Activated naive CD8-positive, alpha-beta T cell treated with anti-CD3 and anti-CD28 coated beads, Interleukin-2, amount 10 ng/mL, durations not matched to agents 7 days and 5 days (primary cell): ENCODE data around the gene MRPL42. TPM values are rescaled to one million over a fixed set of nuclear protein-coding genes. Genes with fewer than 3 reads are reported as not detected.
A peak's percentile ranks its signal among the peaks of the same experiment; 100 is the strongest.
"Not testable (repeated sequence)": the region's sequence is repeated elsewhere in the genome, so short reads cannot be mapped to it uniquely, and the experiment has no call there.

Experiments used
- ATAC-seq: fragments of 150-1000 bp; cut with Tn5 transposase; one replicate; pipeline ENCODE4 v1.10.0; 2021; ENCODE audit warnings: low read depth, moderate library complexity
- POLR2A ChIA-PET: fragments of 350-600 bp; sonication (Branson Sonifier 250); formaldehyde crosslinking; loops from one replicate; lab custom pipeline; 2021; ENCODE audit warnings: antibody characterized with exemption; lab: Charles Lee
- DNase-seq: peaks from one replicate; pipeline ENCODE4 v3.0.0; 2021
- H3K27ac Mint-ChIP-seq: one replicate; pipeline ENCODE4 v1.8.0; 2022; ENCODE audit warnings: mild to moderate bottlenecking, mixed read lengths
- H3K27me3 Mint-ChIP-seq: one replicate; pipeline ENCODE4 v1.8.0; 2022; ENCODE audit warnings: mild to moderate bottlenecking, moderate library complexity, mixed read lengths
- H3K36me3 Mint-ChIP-seq: one replicate; pipeline ENCODE4 v1.8.0; 2021; ENCODE audit warnings: mild to moderate bottlenecking, mixed read lengths
- H3K4me1 Mint-ChIP-seq: one replicate; pipeline ENCODE4 v1.8.0; 2021; ENCODE audit warnings: mixed read lengths
- H3K4me3 Mint-ChIP-seq: one replicate; pipeline ENCODE4 v1.8.0; 2022; ENCODE audit warnings: mild to moderate bottlenecking, moderate library complexity, mixed read lengths
- H3K9me3 Mint-ChIP-seq: one replicate; pipeline ENCODE4 v1.8.0; 2021; ENCODE audit warnings: mixed read lengths
- total RNA-seq, 2 experiments: library from RNA; stranded (reverse); gene quantifications; one replicate each; pipeline ENCODE4 v1.2.3, GENCODE V29; 2021

MRPL42 gene
- total RNA-seq, 2 experiments from 2014 or later = 47.4 to 50.2 TPM

GRCh38 chr12:93492808-93493207 is 25.5 kb downstream of the MRPL42 start:
- H3K27me3 Mint-ChIP-seq, H3K4me3 Mint-ChIP-seq, H3K9me3 Mint-ChIP-seq, H3K27ac Mint-ChIP-seq, DNase-seq, POLR2A ChIA-PET, ATAC-seq: not testable (repeated sequence)
- H3K36me3 Mint-ChIP-seq = peaks cover 41% of the 10 kb centered on the region
- peaks cover 12% of the 10 kb centered on the region for H3K4me1 Mint-ChIP-seq

GRCh38 chr12:93494096-93494495 is 26.8 kb downstream of the MRPL42 start:
- POLR2A ChIA-PET = no interaction called here
- no peak overlapping the region for H3K27ac Mint-ChIP-seq

GRCh38 chr12:93497456-93497855 is 30.1 kb downstream of the MRPL42 start:
- no peaks in the 10 kb centered on the region for H3K27me3 Mint-ChIP-seq
- H3K4me1 Mint-ChIP-seq = peaks cover 15% of the 10 kb centered on the region
- POLR2A ChIA-PET = no interaction called here
- H3K9me3 Mint-ChIP-seq = peaks cover 2% of the 10 kb centered on the region
- ATAC-seq (no peak), DNase-seq (no peak)
- peaks cover 29% of the 10 kb centered on the region for H3K36me3 Mint-ChIP-seq
- peak overlapping the region; percentile 56 for H3K27ac Mint-ChIP-seq
- H3K4me3 Mint-ChIP-seq = no peak overlapping the region

More at GRCh38 chr12:93494096-93494495, 26.8 kb downstream of the MRPL42 start:
- Mint-ChIP-seq H3K9me3 (peaks cover 2% of the 10 kb centered on the region), H3K4me3 (no peak overlapping the region), H3K27me3 (no peaks in the 10 kb centered on the region), H3K4me1 (peaks cover 12% of the 10 kb centered on the region), H3K36me3 (peaks cover 39% of the 10 kb centered on the region)
- no peak for ATAC-seq
- no peak for DNase-seq

- H3K27ac Mint-ChIP-seq, H3K27me3 Mint-ChIP-seq, H3K4me3 Mint-ChIP-seq, DNase-seq, ATAC-seq, H3K9me3 Mint-ChIP-seq, POLR2A ChIA-PET: not testable (repeated sequence)
- Mint-ChIP-seq H3K36me3 (peaks cover 33% of the 10 kb centered on the region), H3K4me1 (peaks cover 18% of the 10 kb centered on the region)
Measured at GRCh38 chr12:93498813-93499212, 31.5 kb downstream of the MRPL42 start.

GRCh38 chr12:93500201-93500600 is 32.9 kb downstream of the MRPL42 start:
- Mint-ChIP-seq H3K4me3 (no peak overlapping the region), H3K4me1 (peaks cover 18% of the 10 kb centered on the region), H3K27me3 (no peaks in the 10 kb centered on the region), H3K9me3 (peaks cover 2% of the 10 kb centered on the region), H3K27ac (no peak overlapping the region), H3K36me3 (peaks cover 27% of the 10 kb centered on the region)
- no peak for DNase-seq
- no peak for ATAC-seq
- POLR2A ChIA-PET = no interaction called here

- peaks cover 2% of the 10 kb centered on the region for H3K9me3 Mint-ChIP-seq
- DNase-seq (no peak), ATAC-seq (no peak)
- POLR2A ChIA-PET = no interaction called here
- no peak overlapping the region for H3K27ac Mint-ChIP-seq
- no peak overlapping the region for H3K4me3 Mint-ChIP-seq
- no peaks in the 10 kb centered on the region for H3K27me3 Mint-ChIP-seq
- peaks cover 21% of the 10 kb centered on the region for H3K4me1 Mint-ChIP-seq
- H3K36me3 Mint-ChIP-seq = peaks cover 25% of the 10 kb centered on the region
Measured at GRCh38 chr12:93500667-93501066, 33.4 kb downstream of the MRPL42 start.

GRCh38 chr12:93502802-93503623 is 35.7 kb downstream of the MRPL42 start:
- H3K4me3 Mint-ChIP-seq = no peak overlapping the region
- H3K9me3 Mint-ChIP-seq = no peaks in the 10 kb centered on the region
- H3K27me3 Mint-ChIP-seq = no peaks in the 10 kb centered on the region
- ATAC-seq (no peak), DNase-seq (peak; percentile 38)
- POLR2A ChIA-PET = interaction anchor here (0.8 to 1.6 kb wide), 4 partner anchors 21 to 599 kb away, joined by 3 to 10 read pairs (median 5); no protein-coding TSS in a partner anchor
- peaks cover 26% of the 10 kb centered on the region for H3K4me1 Mint-ChIP-seq
- peaks cover 18% of the 10 kb centered on the region for H3K36me3 Mint-ChIP-seq
- no peak overlapping the region for H3K27ac Mint-ChIP-seq

- no peak for DNase-seq
- peak overlapping the region; percentile 84 for H3K27ac Mint-ChIP-seq
- H3K4me3 Mint-ChIP-seq = peak overlapping the region; percentile 57
- peaks cover 24% of the 10 kb centered on the region for H3K4me1 Mint-ChIP-seq
- H3K27me3 Mint-ChIP-seq = no peaks in the 10 kb centered on the region
- H3K9me3 Mint-ChIP-seq = no peaks in the 10 kb centered on the region
- H3K36me3 Mint-ChIP-seq = peaks cover 32% of the 10 kb centered on the region
- peak; percentile 30 for ATAC-seq
- POLR2A ChIA-PET = no interaction called here
Measured at GRCh38 chr12:93507165-93507564, 39.9 kb downstream of the MRPL42 start.

- Mint-ChIP-seq H3K27me3 (no peaks in the 10 kb centered on the region), H3K9me3 (no peaks in the 10 kb centered on the region), H3K4me3 (no peak overlapping the region), H3K4me1 (peaks cover 19% of the 10 kb centered on the region), H3K36me3 (peaks cover 28% of the 10 kb centered on the region), H3K27ac (no peak overlapping the region)
- no peak for DNase-seq
- no peak for ATAC-seq
- POLR2A ChIA-PET = interaction anchor here (1.7 kb wide), 1 partner anchor 8 kb away, joined by 7 read pairs; no protein-coding TSS in a partner anchor
Measured at GRCh38 chr12:93509506-93509905, 42.2 kb downstream of the MRPL42 start.

GRCh38 chr12:93514853-93515252 is 47.5 kb downstream of the MRPL42 start:
- Mint-ChIP-seq H3K27me3 (no peaks in the 10 kb centered on the region), H3K36me3 (peaks cover 4% of the 10 kb centered on the region), H3K4me3 (no peak overlapping the region), H3K27ac (no peak overlapping the region), H3K4me1 (no peaks in the 10 kb centered on the region), H3K9me3 (no peaks in the 10 kb centered on the region)
- POLR2A ChIA-PET = no interaction called here
- no peak for ATAC-seq
- DNase-seq = no peak

- Mint-ChIP-seq H3K36me3 (no peaks in the 10 kb centered on the region), H3K4me3 (no peak overlapping the region), H3K27me3 (peaks cover 6% of the 10 kb centered on the region), H3K27ac (no peak overlapping the region), H3K4me1 (peaks cover 6% of the 10 kb centered on the region), H3K9me3 (no peaks in the 10 kb centered on the region)
- POLR2A ChIA-PET = no interaction called here
- ATAC-seq (no peak), DNase-seq (no peak)
Measured at GRCh38 chr12:93518725-93519124, 51.4 kb downstream of the MRPL42 start.

- Mint-ChIP-seq H3K4me3 (no peak overlapping the region), H3K9me3 (no peaks in the 10 kb centered on the region), H3K27me3 (peaks cover 6% of the 10 kb centered on the region), H3K27ac (no peak overlapping the region), H3K4me1 (peaks cover 9% of the 10 kb centered on the region), H3K36me3 (peaks cover 2% of the 10 kb centered on the region)
- ATAC-seq (no peak), DNase-seq (no peak)
- POLR2A ChIA-PET = no interaction called here
Measured at GRCh38 chr12:93519859-93520258, 52.5 kb downstream of the MRPL42 start.

GRCh38 chr12:93520454-93520853 is 53.1 kb downstream of the MRPL42 start:
- DNase-seq = no peak
- H3K27ac Mint-ChIP-seq = no peak overlapping the region
- no peak overlapping the region for H3K4me3 Mint-ChIP-seq
- H3K27me3 Mint-ChIP-seq = peaks cover 6% of the 10 kb centered on the region
- POLR2A ChIA-PET = no interaction called here
- peaks cover 9% of the 10 kb centered on the region for H3K4me1 Mint-ChIP-seq
- ATAC-seq = no peak
- no peaks in the 10 kb centered on the region for H3K9me3 Mint-ChIP-seq
- H3K36me3 Mint-ChIP-seq = peaks cover 2% of the 10 kb centered on the region
